ENCODE data around the gene ATP1B2.

ATP1B2 gene, protein sequence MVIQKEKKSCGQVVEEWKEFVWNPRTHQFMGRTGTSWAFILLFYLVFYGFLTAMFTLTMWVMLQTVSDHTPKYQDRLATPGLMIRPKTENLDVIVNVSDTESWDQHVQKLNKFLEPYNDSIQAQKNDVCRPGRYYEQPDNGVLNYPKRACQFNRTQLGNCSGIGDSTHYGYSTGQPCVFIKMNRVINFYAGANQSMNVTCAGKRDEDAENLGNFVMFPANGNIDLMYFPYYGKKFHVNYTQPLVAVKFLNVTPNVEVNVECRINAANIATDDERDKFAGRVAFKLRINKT

GRCh38 chr17:7650509-7651096 lies at the start of gene ATP1B2:
ATP1B2 (plus strand) TSS chr17:7650926; CDS start chr17:7651519, 593 bp downstream.
- H3K36me3 ChIP-seq (ENCODE audit: insufficient read depth, low read depth, low read length) = 0 out of 2 replicates have a peak, but pooled peaks cover under 1% of the 10 kb centered on the region
- no peaks in the 10 kb centered on the region; the same call in 1 of the 2 replicates for H3K4me1 ChIP-seq (ENCODE audit: insufficient read depth, low read length)
- H3K4me3 ChIP-seq (ENCODE audit: low read length) = peak within 1 kb of the TSS; percentile 69
- H3K27me3 ChIP-seq (ENCODE audit: insufficient read depth, low read length) = peaks cover 44% of the 10 kb centered on the region
- H3K9me3 ChIP-seq (ENCODE audit: insufficient read depth, low read depth, low read length) = no peaks in the 10 kb centered on the region
- H3K9ac ChIP-seq (ENCODE audit: low read depth, low read length) = peak within 1 kb of the TSS; percentile 6; the same call in 1 of the 2 replicates
- H3K27ac ChIP-seq (ENCODE audit: low read length) = no peak within 1 kb of the TSS

DNA sequence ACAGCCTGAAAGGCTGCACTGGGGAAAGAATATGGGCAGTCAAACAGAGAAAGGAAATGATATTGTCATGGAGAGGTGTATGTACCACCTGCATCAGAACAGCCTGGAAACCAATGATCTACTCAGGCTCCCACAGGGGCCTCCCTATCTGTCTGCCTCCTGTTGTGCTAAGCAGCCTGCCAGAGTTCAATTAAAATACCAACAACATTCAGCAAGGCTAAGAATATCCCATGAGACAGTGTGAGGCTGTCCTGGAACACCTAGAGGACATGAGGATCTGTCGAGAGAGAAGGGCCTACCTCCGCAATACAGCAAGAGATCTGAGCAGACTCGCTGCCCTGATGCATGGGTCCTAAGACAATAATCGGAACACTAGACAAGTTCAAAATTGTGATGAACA lies 44.4 kb upstream of the ATP1B2 start:
- no peaks in the 10 kb centered on the region for H3K9me3 ChIP-seq (ENCODE audit: insufficient read depth, low read depth, low read length)
- H3K4me3 ChIP-seq (ENCODE audit: low read length) = no peak overlapping the region
- no peak overlapping the region for H3K27ac ChIP-seq (ENCODE audit: low read length)
- no peak overlapping the region for H3K9ac ChIP-seq (ENCODE audit: low read depth, low read length)
- H3K27me3 ChIP-seq (ENCODE audit: insufficient read depth, low read length) = no peaks in the 10 kb centered on the region
- peaks cover 48% of the 10 kb centered on the region for H3K36me3 ChIP-seq (ENCODE audit: insufficient read depth, low read depth, low read length)
- no peaks in the 10 kb centered on the region for H3K4me1 ChIP-seq (ENCODE audit: insufficient read depth, low read length)

DNA sequence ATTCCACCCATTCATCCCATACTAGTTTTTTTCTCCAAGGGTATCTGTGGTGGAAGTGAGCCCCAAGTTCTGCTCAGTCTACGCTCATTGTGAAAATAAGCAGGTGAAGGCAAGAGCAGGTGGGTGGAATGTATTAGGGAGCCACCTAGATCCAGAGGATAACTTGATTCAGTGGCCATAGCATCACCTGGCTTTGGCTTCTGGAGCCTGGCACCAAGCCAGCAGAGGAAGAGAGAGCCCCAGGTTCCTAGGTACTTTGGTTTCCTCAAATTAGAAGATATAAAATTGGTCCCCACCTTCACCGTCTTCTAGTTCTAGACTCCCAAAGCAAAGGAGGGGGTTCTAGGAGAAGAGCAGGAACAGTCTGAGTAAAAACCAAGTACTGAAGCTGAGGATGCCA lies 40.1 kb upstream of the ATP1B2 start:
- Histone ChIP-seq H3K27ac (ENCODE audit: low read length) (no peak overlapping the region), H3K4me1 (ENCODE audit: insufficient read depth, low read length) (peaks cover 11% of the 10 kb centered on the region), H3K4me3 (ENCODE audit: low read length) (no peak overlapping the region), H3K36me3 (ENCODE audit: insufficient read depth, low read depth, low read length) (peaks cover 13% of the 10 kb centered on the region), H3K9ac (ENCODE audit: low read depth, low read length) (no peak overlapping the region), H3K9me3 (ENCODE audit: insufficient read depth, low read depth, low read length) (no peaks in the 10 kb centered on the region), H3K27me3 (ENCODE audit: insufficient read depth, low read length) (no peaks in the 10 kb centered on the region)

GRCh38 chr17:7611635-7612293 lies 39.0 kb upstream of the ATP1B2 start:
- Histone ChIP-seq H3K4me3 (ENCODE audit: low read length) (no peak overlapping the region), H3K9me3 (ENCODE audit: insufficient read depth, low read depth, low read length) (no peaks in the 10 kb centered on the region), H3K9ac (ENCODE audit: low read depth, low read length) (no peak overlapping the region), H3K36me3 (ENCODE audit: insufficient read depth, low read depth, low read length) (peaks cover 5% of the 10 kb centered on the region; the same call in 1 of the 2 replicates), H3K27ac (ENCODE audit: low read length) (no peak overlapping the region), H3K27me3 (ENCODE audit: insufficient read depth, low read length) (no peaks in the 10 kb centered on the region), H3K4me1 (ENCODE audit: insufficient read depth, low read length) (peaks cover 11% of the 10 kb centered on the region)

GRCh38 chr17:7612294-7612640 lies 38.5 kb upstream of the ATP1B2 start:
- no peaks in the 10 kb centered on the region for H3K27me3 ChIP-seq (ENCODE audit: insufficient read depth, low read length)
- peaks cover 11% of the 10 kb centered on the region for H3K4me1 ChIP-seq (ENCODE audit: insufficient read depth, low read length)
- peaks cover 5% of the 10 kb centered on the region; the same call in 1 of the 2 replicates for H3K36me3 ChIP-seq (ENCODE audit: insufficient read depth, low read depth, low read length)
- no peak overlapping the region for H3K9ac ChIP-seq (ENCODE audit: low read depth, low read length)
- H3K27ac ChIP-seq (ENCODE audit: low read length) = no peak overlapping the region
- no peak overlapping the region for H3K4me3 ChIP-seq (ENCODE audit: low read length)
- no peaks in the 10 kb centered on the region for H3K9me3 ChIP-seq (ENCODE audit: insufficient read depth, low read depth, low read length)

DNA sequence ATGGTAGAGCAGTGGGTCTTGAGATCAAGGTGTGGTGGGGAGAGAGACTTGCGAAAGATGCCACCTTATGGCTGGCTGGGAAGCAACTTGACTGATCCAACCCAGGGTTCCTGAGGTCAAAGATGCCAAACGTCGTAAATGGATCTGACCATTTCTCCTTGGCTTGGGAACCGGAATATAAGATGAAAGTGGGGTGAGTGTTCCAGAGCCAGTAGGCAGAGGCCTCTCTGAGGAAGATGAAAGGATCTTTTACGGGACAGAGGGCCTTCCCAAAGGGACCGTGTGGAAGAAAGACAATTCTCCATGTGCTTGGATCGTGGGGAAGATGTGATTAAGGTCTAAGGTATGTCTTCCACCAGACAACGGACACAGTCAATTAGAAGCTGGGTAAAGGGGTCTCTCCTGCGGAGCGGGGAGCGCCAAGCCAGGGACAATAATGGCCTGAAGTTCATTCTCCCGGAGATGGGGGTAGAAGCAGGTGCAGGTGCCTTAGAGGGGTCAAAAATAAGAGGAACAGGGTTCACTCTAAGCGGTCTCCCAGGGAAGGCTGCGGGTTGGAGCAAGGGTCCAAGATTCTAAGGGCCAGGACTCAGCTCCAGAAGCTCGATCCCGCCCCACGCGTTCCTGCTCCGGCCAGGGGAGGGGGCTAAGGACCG lies 36.8 kb upstream of the ATP1B2 start:
- no peaks in the 10 kb centered on the region for H3K9me3 ChIP-seq (ENCODE audit: insufficient read depth, low read depth, low read length)
- peak overlapping the region; percentile 78 for H3K4me3 ChIP-seq (ENCODE audit: low read length)
- no peak overlapping the region for H3K27ac ChIP-seq (ENCODE audit: low read length)
- H3K4me1 ChIP-seq (ENCODE audit: insufficient read depth, low read length) = peaks cover 11% of the 10 kb centered on the region
- H3K9ac ChIP-seq (ENCODE audit: low read depth, low read length) = peak overlapping the region; percentile 86; the same call in 1 of the 2 replicates
- H3K36me3 ChIP-seq (ENCODE audit: insufficient read depth, low read depth, low read length) = peaks cover 5% of the 10 kb centered on the region; the same call in 1 of the 2 replicates
- no peaks in the 10 kb centered on the region for H3K27me3 ChIP-seq (ENCODE audit: insufficient read depth, low read length)

DNA sequence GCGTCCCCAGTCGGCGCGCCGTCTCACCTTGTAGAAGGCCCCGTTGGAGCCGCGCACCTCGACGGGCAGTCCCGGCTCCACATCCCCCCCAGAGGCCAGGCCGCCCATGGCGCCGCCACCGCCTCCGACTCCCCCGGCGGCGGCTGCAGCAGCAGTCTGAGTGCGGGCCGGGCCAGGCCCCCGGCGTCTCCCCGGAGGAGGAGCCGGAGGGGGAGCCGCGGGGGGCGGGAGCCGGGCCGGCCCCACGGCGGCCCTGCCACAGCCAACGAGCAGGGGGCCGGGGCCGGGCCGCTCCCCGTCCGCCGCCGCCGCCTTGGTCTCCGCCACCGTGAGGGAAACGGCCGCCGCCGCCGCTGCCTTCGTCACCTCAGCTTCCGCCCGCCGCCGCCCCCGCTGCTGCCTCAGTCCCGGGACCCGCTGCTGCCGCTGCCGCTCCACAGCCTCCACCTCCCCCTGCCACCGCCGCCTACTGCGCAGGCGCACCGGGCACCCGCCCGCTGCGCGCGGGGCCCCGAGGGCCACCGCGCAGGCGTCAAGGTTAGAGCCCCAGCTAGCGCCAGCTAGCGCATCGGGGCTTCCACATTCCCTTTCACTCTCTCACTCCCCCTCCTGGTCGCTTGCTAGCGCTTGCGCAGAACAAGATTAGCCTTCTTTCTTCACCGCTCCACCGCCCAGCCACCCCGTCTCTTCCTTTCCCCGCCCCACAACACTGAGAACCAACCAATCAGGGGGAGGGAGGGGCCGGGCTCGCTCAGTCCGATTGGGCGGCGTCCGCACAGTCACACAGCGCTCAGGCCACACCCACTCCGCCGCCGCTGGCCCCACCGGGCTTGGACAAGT lies 36.1 kb upstream of the ATP1B2 start, which contains the start of gene FXR2:
Gene FXR2, minus strand, starts transcription at position 473 of the 840 bp plus-strand sequence. Its CDS starts 365 bp downstream, at position 108.
- Histone ChIP-seq H3K27ac (ENCODE audit: low read length) (no peak within 1 kb of the TSS), H3K9ac (ENCODE audit: low read depth, low read length) (peak within 1 kb of the TSS; percentile 86; the same call in 1 of the 2 replicates), H3K4me1 (ENCODE audit: insufficient read depth, low read length) (peaks cover 11% of the 10 kb centered on the region), H3K27me3 (ENCODE audit: insufficient read depth, low read length) (no peaks in the 10 kb centered on the region), H3K4me3 (ENCODE audit: low read length) (peak within 1 kb of the TSS; percentile 78), H3K36me3 (ENCODE audit: insufficient read depth, low read depth, low read length) (peaks cover 5% of the 10 kb centered on the region; the same call in 1 of the 2 replicates), H3K9me3 (ENCODE audit: insufficient read depth, low read depth, low read length) (no peaks in the 10 kb centered on the region)

GRCh38 chr17:7615265-7615747 lies 35.4 kb upstream of the ATP1B2 start:
- H3K27ac ChIP-seq (ENCODE audit: low read length) = no peak overlapping the region
- H3K4me1 ChIP-seq (ENCODE audit: insufficient read depth, low read length) = peaks cover 11% of the 10 kb centered on the region
- peak overlapping the region; percentile 56; the same call in 1 of the 2 replicates for H3K9ac ChIP-seq (ENCODE audit: low read depth, low read length)
- H3K9me3 ChIP-seq (ENCODE audit: insufficient read depth, low read depth, low read length) = no peaks in the 10 kb centered on the region
- H3K4me3 ChIP-seq (ENCODE audit: low read length) = peak overlapping the region; percentile 66
- peaks cover 5% of the 10 kb centered on the region; the same call in 1 of the 2 replicates for H3K36me3 ChIP-seq (ENCODE audit: insufficient read depth, low read depth, low read length)
- no peaks in the 10 kb centered on the region for H3K27me3 ChIP-seq (ENCODE audit: insufficient read depth, low read length)

GRCh38 chr17:7618608-7619007 lies 32.1 kb upstream of the ATP1B2 start:
- no peak overlapping the region for H3K27ac ChIP-seq (ENCODE audit: low read length)
- no peak overlapping the region for H3K4me3 ChIP-seq (ENCODE audit: low read length)
- H3K36me3 ChIP-seq (ENCODE audit: insufficient read depth, low read depth, low read length) = no peaks in the 10 kb centered on the region
- no peak overlapping the region for H3K9ac ChIP-seq (ENCODE audit: low read depth, low read length)
- no peaks in the 10 kb centered on the region for H3K9me3 ChIP-seq (ENCODE audit: insufficient read depth, low read depth, low read length)
- H3K4me1 ChIP-seq (ENCODE audit: insufficient read depth, low read length) = peaks cover under 1% of the 10 kb centered on the region; the same call in 1 of the 2 replicates
- H3K27me3 ChIP-seq (ENCODE audit: insufficient read depth, low read length) = no peaks in the 10 kb centered on the region

DNA sequence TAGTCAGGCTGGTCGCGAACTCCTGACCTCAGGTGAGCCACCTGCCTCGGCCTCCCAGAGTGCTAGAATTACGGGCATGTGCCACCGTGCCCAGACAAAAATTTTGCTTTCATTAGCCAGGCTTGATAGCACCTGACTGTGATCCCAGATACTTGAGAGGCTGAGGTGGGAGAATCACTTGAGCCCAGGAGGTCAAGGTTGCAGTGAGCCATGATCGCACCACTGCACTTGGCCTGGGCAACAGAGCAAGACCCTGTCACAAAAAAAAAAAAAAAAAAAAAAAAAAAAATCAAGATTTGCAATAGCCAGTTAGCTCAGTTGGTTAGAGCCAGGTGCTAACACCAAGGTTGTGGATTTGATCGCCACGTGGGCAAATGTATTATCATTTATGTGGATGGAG lies 29.9 kb upstream of the ATP1B2 start:
- Histone ChIP-seq H3K4me3 (ENCODE audit: low read length) (no peak overlapping the region), H3K4me1 (ENCODE audit: insufficient read depth, low read length) (no peaks in the 10 kb centered on the region), H3K36me3 (ENCODE audit: insufficient read depth, low read depth, low read length) (0 out of 2 replicates have a peak, but pooled peaks cover under 1% of the 10 kb centered on the region), H3K27me3 (ENCODE audit: insufficient read depth, low read length) (no peaks in the 10 kb centered on the region), H3K9me3 (ENCODE audit: insufficient read depth, low read depth, low read length) (no peaks in the 10 kb centered on the region), H3K27ac (ENCODE audit: low read length) (no peak overlapping the region), H3K9ac (ENCODE audit: low read depth, low read length) (no peak overlapping the region)
